K562 (cell line): ENCODE data around the gene BRWD1. TPM values are rescaled to one million over a fixed set of nuclear protein-coding genes. Genes with fewer than 3 reads are reported as not detected.

Experiments used
- ARID1B ChIP-seq: fragments of 450-650 bp; IDR thresholded peaks from 2 replicates; pipeline ENCODE4 v1.6.1; 2016; ENCODE audit warnings: antibody characterized with exemption, mild to moderate bottlenecking, inconsistent platforms
- ARNT ChIP-seq, 2 experiments: fragments of 450-650 bp; IDR thresholded peaks; 2 replicates each; pipeline ENCODE4 v1.6.1; 2016; ENCODE audit warnings: mild to moderate bottlenecking in 1 of 2
- BRD9 ChIP-seq: fragments of 450-650 bp; IDR thresholded peaks from 2 replicates; pipeline ENCODE4 v1.6.1; 2018; ENCODE audit warnings: low read depth; ENCODE audit not compliant: partially characterized antibody
- CUX1 ChIP-seq: fragments of 200-800 bp; sonication (Bioruptor generic); IDR thresholded peaks from 2 replicates; pipeline ENCODE4 v1.6.1; 2016; ENCODE audit warnings: missing genetic modification characterization, missing compliant biosample characterization
- DDX20 ChIP-seq: fragments of 450-650 bp; IDR thresholded peaks from 2 replicates; pipeline ENCODE4 v1.6.1; 2016; ENCODE audit warnings: missing genetic modification characterization, low read depth, mild to moderate bottlenecking, missing compliant biosample characterization, moderate library complexity
- ESRRA ChIP-seq: fragments of 450-650 bp; IDR thresholded peaks from 2 replicates; pipeline ENCODE4 v1.6.1; 2014; ENCODE audit warnings: low read depth, mild to moderate bottlenecking, moderate library complexity, borderline replicate concordance
- MAFF ChIP-seq: IDR thresholded peaks from 2 replicates; pipeline ENCODE4 v1.6.1; 2012; ENCODE audit warnings: low read length, improper control_type of control experiment
- NBN ChIP-seq: fragments of 450-650 bp; IDR thresholded peaks from 2 replicates; pipeline ENCODE4 v1.6.1; 2016; ENCODE audit warnings: low read depth, mild to moderate bottlenecking
- NFRKB ChIP-seq: fragments of 450-650 bp; IDR thresholded peaks from 2 replicates; pipeline ENCODE4 v1.6.1; 2016; ENCODE audit warnings: low read depth
- RBFOX2 ChIP-seq: fragments of 200-400 bp; formaldehyde crosslinking; IDR thresholded peaks from 2 replicates; pipeline ENCODE4 v1.6.1; 2017; ENCODE audit warnings: low read depth, mild to moderate bottlenecking, low read length, moderate library complexity
- RCOR1 ChIP-seq, 2 experiments: IDR thresholded peaks; 2 replicates each; pipeline ENCODE4 v1.6.1; 2012; ENCODE audit warnings: low read depth in 2 of 2, low read length in 2 of 2, borderline replicate concordance in 1 of 2, improper control_type of control experiment in 1 of 2
- ZNF197 ChIP-seq: fragments of 200-800 bp; sonication (Bioruptor generic); IDR thresholded peaks from 2 replicates; pipeline ENCODE4 v1.6.1; 2016; ENCODE audit warnings: low read depth, missing genetic modification characterization, missing compliant biosample characterization
- ZNF512 ChIP-seq: IDR thresholded peaks from 2 replicates; pipeline ENCODE4 v1.6.1; 2016; ENCODE audit warnings: missing genetic modification characterization, missing compliant biosample characterization
- polyA plus RNA-seq, 8 experiments: library from polyadenylated mRNA; depleted of rRNA in 4 of 8; stranded (reverse) in 5 of 8; unstranded in 3 of 8; fragments of >200 nt; fragmentation: Nextera tagmentation in 2 of 8; fragmentation: Illumina TruSeq in 1 of 8; extraction: Ambion mirVana in 2 of 8; extraction: Trizol in 1 of 8; gene quantifications; 2 replicates each; pipeline versions ENCODE4 v1.2.1 to v1.2.3, GENCODE V29; 2011 to 2014; ENCODE audit warnings: inconsistent platforms in 1 of 8, missing spikeins in 1 of 8
- total RNA-seq, 7 experiments: library from RNA; depleted of rRNA in 6 of 7; stranded (reverse); fragments of >200 nt in 6 of 7; fragmentation: Illumina TruSeq in 2 of 7; extraction: Trizol in 2 of 7; gene quantifications; 2 replicates each; pipeline versions ENCODE4 v1.2.1 to v1.2.3, GENCODE V29; 2011 to 2021; ENCODE audit warnings: low replicate concordance in 1 of 7
- TF ChIP-seq, protein P1 (sequence below): fragments of 450-650 bp; IDR thresholded peaks from 2 replicates; pipeline ENCODE4 v1.6.1; 2018; ENCODE audit not compliant: partially characterized antibody
- TF ChIP-seq, protein P2 (sequence below), 2 experiments: fragments of 250-450 bp in 1 of 2; fragments of 450-650 bp in 1 of 2; sonication (Bioruptor Pico) in 1 of 2; IDR thresholded peaks; 2 replicates each; pipeline versions ENCODE4 v1.6.1 to v1.8.0; 2016 to 2021; ENCODE audit warnings: mild to moderate bottlenecking in 2 of 2, moderate library complexity in 2 of 2, missing compliant biosample characterization in 1 of 2, missing genetic modification characterization in 1 of 2

Gene BRWD1
- total and polyA plus RNA-seq, 9 of the 15 experiments (the other 6 are each of a cell fraction or from before 2014, with no cell fraction given): 10.1 to 60.2 (median 34.1) TPM

DNA sequence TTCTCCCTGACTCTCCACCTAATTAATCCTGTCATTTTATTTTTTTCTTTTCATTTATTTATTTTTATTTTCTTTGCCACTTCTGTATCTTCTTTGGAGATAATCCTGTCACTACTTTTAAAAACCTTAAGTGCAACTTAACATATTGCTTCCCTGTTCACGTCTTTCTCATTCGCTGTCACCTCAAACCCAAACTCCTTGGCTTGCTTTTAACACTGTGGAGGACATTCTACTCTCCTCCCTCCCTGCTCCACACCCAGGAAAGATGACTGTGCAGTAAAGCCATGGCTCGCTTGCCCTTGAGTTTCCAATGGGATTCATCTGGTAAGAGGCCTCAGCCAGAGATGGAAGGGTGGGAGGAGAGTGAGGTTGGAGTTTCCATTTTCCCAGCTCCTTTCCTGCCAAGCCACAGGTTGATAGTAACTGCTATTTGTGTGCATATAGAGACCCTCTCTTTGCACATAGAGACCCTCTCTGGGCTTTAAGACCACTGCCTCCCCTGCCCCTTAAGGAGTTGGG lies 6.4 kb upstream of the BRWD1 start (continued):
- TF ChIP-seq MAFF (peak; percentile 92), ESRRA (peak; percentile 61), BRD9 (peak; percentile 56), RCOR1 (IDR thresholded peaks at IDR 0.05; ENCODE audit: borderline replicate concordance in 1 of 2, low read depth in 2 of 2, low read length in 2 of 2) (peak in 1 of 2 experiments; percentile 38; a peak in 1 of 4 replicates), ZNF197 (CRISPR knock-in tag) (no peak; the same call in 1 of the 2 replicates), ARNT (IDR thresholded peaks at IDR 0.05) (peak in 1 of 2 experiments; percentile 23; a peak in 1 of 4 replicates), NFRKB (peak; percentile 75), CUX1 (CRISPR knock-in tag) (no peak), DDX20 (no peak), ZNF512 (tag) (peak; percentile 80), NBN (peak; percentile 26; the same call in 1 of the 2 replicates), RBFOX2 (no peak), ARID1B (peak; percentile 72)
- TF ChIP-seq, protein P1, sequence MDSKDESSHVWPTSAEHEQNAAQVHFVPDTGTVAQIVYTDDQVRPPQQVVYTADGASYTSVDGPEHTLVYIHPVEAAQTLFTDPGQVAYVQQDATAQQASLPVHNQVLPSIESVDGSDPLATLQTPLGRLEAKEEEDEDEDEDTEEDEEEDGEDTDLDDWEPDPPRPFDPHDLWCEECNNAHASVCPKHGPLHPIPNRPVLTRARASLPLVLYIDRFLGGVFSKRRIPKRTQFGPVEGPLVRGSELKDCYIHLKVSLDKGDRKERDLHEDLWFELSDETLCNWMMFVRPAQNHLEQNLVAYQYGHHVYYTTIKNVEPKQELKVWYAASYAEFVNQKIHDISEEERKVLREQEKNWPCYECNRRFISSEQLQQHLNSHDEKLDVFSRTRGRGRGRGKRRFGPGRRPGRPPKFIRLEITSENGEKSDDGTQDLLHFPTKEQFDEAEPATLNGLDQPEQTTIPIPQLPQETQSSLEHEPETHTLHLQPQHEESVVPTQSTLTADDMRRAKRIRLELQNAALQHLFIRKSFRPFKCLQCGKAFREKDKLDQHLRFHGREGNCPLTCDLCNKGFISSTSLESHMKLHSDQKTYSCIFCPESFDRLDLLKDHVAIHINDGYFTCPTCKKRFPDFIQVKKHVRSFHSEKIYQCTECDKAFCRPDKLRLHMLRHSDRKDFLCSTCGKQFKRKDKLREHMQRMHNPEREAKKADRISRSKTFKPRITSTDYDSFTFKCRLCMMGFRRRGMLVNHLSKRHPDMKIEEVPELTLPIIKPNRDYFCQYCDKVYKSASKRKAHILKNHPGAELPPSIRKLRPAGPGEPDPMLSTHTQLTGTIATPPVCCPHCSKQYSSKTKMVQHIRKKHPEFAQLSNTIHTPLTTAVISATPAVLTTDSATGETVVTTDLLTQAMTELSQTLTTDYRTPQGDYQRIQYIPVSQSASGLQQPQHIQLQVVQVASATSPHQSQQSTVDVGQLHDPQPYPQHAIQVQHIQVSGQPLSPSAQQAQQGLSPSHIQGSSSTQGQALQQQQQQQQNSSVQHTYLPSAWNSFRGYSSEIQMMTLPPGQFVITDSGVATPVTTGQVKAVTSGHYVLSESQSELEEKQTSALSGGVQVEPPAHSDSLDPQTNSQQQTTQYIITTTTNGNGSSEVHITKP: peak; percentile 20
- TF ChIP-seq, protein P2, sequence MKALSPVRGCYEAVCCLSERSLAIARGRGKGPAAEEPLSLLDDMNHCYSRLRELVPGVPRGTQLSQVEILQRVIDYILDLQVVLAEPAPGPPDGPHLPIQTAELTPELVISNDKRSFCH (CRISPR knock-in tag; IDR thresholded peaks at IDR 0.05): no peak
- TF ChIP-seq, protein P2 (tag; IDR thresholded peaks at IDR 0.05): 0 out of 2 replicates have a peak, but pooled peaks have one; percentile 15
